H9 (cell line): ENCODE measurements around the gene GFI1B. TPM values are rescaled to one million over a fixed set of nuclear protein-coding genes. Genes with fewer than 3 reads are reported as not detected.

Source experiments
- DNase-seq: peaks from one replicate; pipeline ENCODE4 v3.0.0-alpha.2; 2017
- H2AFZ ChIP-seq: one replicate; pipeline ENCODE4 v1.6.1; 2013; ENCODE audit warnings: mild to moderate bottlenecking, low read length, control low read depth, moderate library complexity
- H2AK5ac ChIP-seq: 2 replicates; pipeline ENCODE4 v1.6.1; 2013; ENCODE audit warnings: low read length, control low read depth, mixed read lengths; ENCODE audit not compliant: insufficient read length
- H2BK120ac ChIP-seq: one replicate; pipeline ENCODE4 v1.6.1; 2013; ENCODE audit warnings: low read depth, mild to moderate bottlenecking, low read length, control low read depth, inconsistent platforms; ENCODE audit not compliant: poor library complexity, severe bottlenecking
- H2BK12ac ChIP-seq: 2 replicates; pipeline ENCODE4 v1.6.1; 2013; ENCODE audit warnings: low read length, control low read depth, mixed read lengths, low read depth; ENCODE audit not compliant: insufficient read length
- H2BK15ac ChIP-seq: 2 replicates; pipeline ENCODE4 v1.6.1; 2013; ENCODE audit warnings: low read depth, low read length, control low read depth
- H2BK20ac ChIP-seq: one replicate; pipeline ENCODE4 v1.6.1; 2013; ENCODE audit warnings: low read depth, mild to moderate bottlenecking, low read length, control low read depth, inconsistent platforms; ENCODE audit not compliant: poor library complexity, severe bottlenecking
- H2BK5ac ChIP-seq: 2 replicates; pipeline ENCODE4 v1.6.1; 2013; ENCODE audit warnings: low read length, control low read depth, mixed read lengths; ENCODE audit not compliant: insufficient read length
- H3K14ac ChIP-seq: 2 replicates; pipeline ENCODE4 v1.6.1; 2013; ENCODE audit warnings: low read length, control low read depth; ENCODE audit not compliant: insufficient read depth
- H3K18ac ChIP-seq: 2 replicates; pipeline ENCODE4 v1.6.1; 2013; ENCODE audit warnings: low read depth, mild to moderate bottlenecking, mixed read lengths, low read length, control low read depth; ENCODE audit not compliant: insufficient read length
- H3K23ac ChIP-seq: 2 replicates; pipeline ENCODE4 v1.6.1; 2013; ENCODE audit warnings: low read length, control low read depth, mixed read lengths, low read depth; ENCODE audit not compliant: insufficient read length
- H3K23me2 ChIP-seq: 2 replicates; pipeline ENCODE4 v1.6.1; 2013; ENCODE audit warnings: low read depth, mild to moderate bottlenecking, mixed read lengths, low read length, control low read depth; ENCODE audit not compliant: insufficient read length, poor library complexity, severe bottlenecking
- H3K27ac ChIP-seq: 2 replicates; pipeline ENCODE4 v1.5.1; 2013; ENCODE audit warnings: low read length, control low read depth, mixed read lengths, low read depth; ENCODE audit not compliant: insufficient read length
- H3K27me3 ChIP-seq: 2 replicates; pipeline ENCODE4 v1.6.1; 2013; ENCODE audit warnings: low read length, control low read depth, inconsistent platforms; ENCODE audit not compliant: insufficient read depth
- H3K4ac ChIP-seq: 2 replicates; pipeline ENCODE4 v1.6.1; 2013; ENCODE audit warnings: low read depth, mild to moderate bottlenecking, control low read depth, inconsistent platforms, low read length, moderate library complexity
- H3K4me1 ChIP-seq: 2 replicates; pipeline ENCODE4 v1.6.1; 2013; ENCODE audit warnings: low read length, control low read depth, inconsistent platforms; ENCODE audit not compliant: insufficient read depth
- H3K4me2 ChIP-seq: 2 replicates; pipeline ENCODE4 v1.6.1; 2013; ENCODE audit warnings: low read length, control low read depth, mixed read lengths; ENCODE audit not compliant: insufficient read length, insufficient read depth
- H3K56ac ChIP-seq: 2 replicates; pipeline ENCODE4 v1.6.1; 2013; ENCODE audit warnings: low read depth, mild to moderate bottlenecking, mixed read lengths, low read length, control low read depth; ENCODE audit not compliant: insufficient read length
- H3K79me1 ChIP-seq: 2 replicates; pipeline ENCODE4 v1.6.1; 2013; ENCODE audit warnings: low read depth, mild to moderate bottlenecking, moderate library complexity, low read length, control low read depth, inconsistent platforms; ENCODE audit not compliant: insufficient read depth, poor library complexity, severe bottlenecking
- H3K79me2 ChIP-seq: 2 replicates; pipeline ENCODE4 v1.6.1; 2013; ENCODE audit warnings: low read length, control low read depth, inconsistent platforms; ENCODE audit not compliant: insufficient read depth
- H3K9ac ChIP-seq: 2 replicates; pipeline ENCODE4 v1.6.1; 2013; ENCODE audit warnings: low read length, control low read depth, mixed read lengths; ENCODE audit not compliant: insufficient read length; ENCODE audit errors: extremely low read depth
- H3K9me3 ChIP-seq: one replicate; pipeline ENCODE4 v1.6.1; 2013; ENCODE audit warnings: low read depth, low read length, inconsistent platforms; ENCODE audit not compliant: control insufficient read depth
- H3T11ph ChIP-seq: one replicate; pipeline ENCODE4 v1.6.1; 2013; ENCODE audit warnings: mild to moderate bottlenecking, low read length, control low read depth, inconsistent platforms
- H4K20me1 ChIP-seq: one replicate; pipeline ENCODE4 v1.6.1; 2013; ENCODE audit not compliant: control insufficient read depth, insufficient read length, insufficient read depth
- H4K5ac ChIP-seq: 2 replicates; pipeline ENCODE4 v1.6.1; 2013; ENCODE audit warnings: low read depth, mild to moderate bottlenecking, mixed read lengths, low read length, control low read depth; ENCODE audit not compliant: insufficient read length
- H4K8ac ChIP-seq: replicated peaks from 2 replicates; pipeline ENCODE4 v1.6.1; 2013; ENCODE audit warnings: low read length, control low read depth, mixed read lengths, low read depth; ENCODE audit not compliant: insufficient read length
- H4K91ac ChIP-seq: 2 replicates; pipeline ENCODE4 v1.6.1; 2013; ENCODE audit warnings: low read depth, mild to moderate bottlenecking, moderate library complexity, mixed read lengths, low read length, control low read depth; ENCODE audit not compliant: insufficient read length
- H3K27ac Mint-ChIP-seq, 3 experiments: 2 replicates in 2 of 3; 3 replicates in 1 of 3; pipeline ENCODE4 v1.8.0; 2020 to 2021; ENCODE audit warnings: mixed read lengths in 3 of 3, mild to moderate bottlenecking in 1 of 3, moderate library complexity in 1 of 3
- H3K27me3 Mint-ChIP-seq: 2 replicates; pipeline ENCODE4 v1.8.0; 2021; ENCODE audit warnings: low read depth, mild to moderate bottlenecking, moderate library complexity, mixed read lengths
- H3K36me3 Mint-ChIP-seq, 3 experiments: 2 replicates in 2 of 3; 3 replicates in 1 of 3; pipeline ENCODE4 v1.8.0; 2020 to 2021; ENCODE audit warnings: low read depth in 3 of 3, mixed read lengths in 3 of 3; ENCODE audit not compliant: insufficient read depth in 1 of 3
- H3K4me1 Mint-ChIP-seq, 2 experiments: 2 replicates each; pipeline ENCODE4 v1.8.0; 2020; ENCODE audit warnings: mixed read lengths in 2 of 2
- H3K4me3 Mint-ChIP-seq, 2 experiments: 2 replicates in 1 of 2; 3 replicates in 1 of 2; pipeline ENCODE4 v1.8.0; 2020 to 2021; ENCODE audit warnings: mild to moderate bottlenecking in 2 of 2, mixed read lengths in 2 of 2, moderate library complexity in 1 of 2
- H3K9me3 Mint-ChIP-seq, 2 experiments: 2 replicates in 1 of 2; 3 replicates in 1 of 2; pipeline ENCODE4 v1.8.0; 2020; ENCODE audit warnings: mild to moderate bottlenecking in 2 of 2, mixed read lengths in 2 of 2, moderate library complexity in 1 of 2
- WGBS: extraction: QIAGEN DNeasy Blood & Tissue Kit; methylation state at CpG from one replicate; pipeline ENCODE4 v1.1.7; 2013; ENCODE audit warnings: missing lambda C conversion rate, low lambda C conversion rate, mixed read lengths; ENCODE audit not compliant: insufficient read length; ENCODE audit errors: extremely low coverage; 5-methylcytosine and 5-hydroxymethylcytosine counted together
- total RNA-seq: library from RNA; stranded (reverse); gene quantifications from 2 replicates; pipeline ENCODE4 v1.2.1, GENCODE V29; 2021
- TF ChIP-seq, protein P1 (sequence below): fragments of 200-600 bp; sonication (generic); conservative IDR thresholded peaks from 3 replicates; pipeline ENCODE4 v1.8.0; 2021; ENCODE audit warnings: antibody characterized with exemption, mild to moderate bottlenecking

The GFI1B gene
- total RNA-seq, 1 experiment from 2014 or later: not detected

DNA sequence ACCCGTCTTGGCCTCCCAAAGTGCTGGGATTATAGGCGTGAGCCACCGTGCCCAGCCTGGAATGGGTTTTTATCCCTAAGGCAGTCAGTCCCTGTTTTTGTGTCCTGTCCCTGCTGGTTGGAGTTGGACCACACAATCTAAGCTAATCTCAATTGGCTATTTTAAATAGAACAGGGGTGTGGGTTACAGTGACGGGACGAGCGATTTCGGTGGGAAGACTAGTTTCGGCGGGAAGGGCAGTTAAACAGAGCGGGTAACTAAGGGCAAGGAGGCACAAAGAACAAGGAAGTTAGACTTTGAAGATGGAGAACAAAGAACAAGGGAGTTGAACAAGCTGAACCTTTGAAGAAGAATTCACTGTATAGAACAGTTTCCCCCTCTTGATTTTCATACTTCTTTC, 53.7 kb downstream of the GFI1B start:
- TF ChIP-seq, protein P1, sequence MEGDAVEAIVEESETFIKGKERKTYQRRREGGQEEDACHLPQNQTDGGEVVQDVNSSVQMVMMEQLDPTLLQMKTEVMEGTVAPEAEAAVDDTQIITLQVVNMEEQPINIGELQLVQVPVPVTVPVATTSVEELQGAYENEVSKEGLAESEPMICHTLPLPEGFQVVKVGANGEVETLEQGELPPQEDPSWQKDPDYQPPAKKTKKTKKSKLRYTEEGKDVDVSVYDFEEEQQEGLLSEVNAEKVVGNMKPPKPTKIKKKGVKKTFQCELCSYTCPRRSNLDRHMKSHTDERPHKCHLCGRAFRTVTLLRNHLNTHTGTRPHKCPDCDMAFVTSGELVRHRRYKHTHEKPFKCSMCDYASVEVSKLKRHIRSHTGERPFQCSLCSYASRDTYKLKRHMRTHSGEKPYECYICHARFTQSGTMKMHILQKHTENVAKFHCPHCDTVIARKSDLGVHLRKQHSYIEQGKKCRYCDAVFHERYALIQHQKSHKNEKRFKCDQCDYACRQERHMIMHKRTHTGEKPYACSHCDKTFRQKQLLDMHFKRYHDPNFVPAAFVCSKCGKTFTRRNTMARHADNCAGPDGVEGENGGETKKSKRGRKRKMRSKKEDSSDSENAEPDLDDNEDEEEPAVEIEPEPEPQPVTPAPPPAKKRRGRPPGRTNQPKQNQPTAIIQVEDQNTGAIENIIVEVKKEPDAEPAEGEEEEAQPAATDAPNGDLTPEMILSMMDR: no peak
- peaks cover 25% of the 10 kb centered on the region; the same call in 1 of the 2 replicates for H3K79me2 ChIP-seq
- no peak overlapping the region for H2BK20ac ChIP-seq
- H3K27me3 ChIP-seq: no peaks in the 10 kb centered on the region
- no peak overlapping the region for H3K4ac ChIP-seq
- no peak overlapping the region for H3K18ac ChIP-seq
- no peak overlapping the region for H3T11ph ChIP-seq
- Mint-ChIP-seq H3K4me1 (peaks cover 17 to 18% of the 10 kb centered on the region in 2 experiments), H3K9me3 (peaks cover 2 to 6% of the 10 kb centered on the region in 2 experiments; a peak in 3 of 5 replicates), H3K36me3 (peaks cover 5 to 12% (median 8%) of the 10 kb centered on the region in 3 experiments; a peak in 5 of 7 replicates), H3K4me3 (peak overlapping the region; percentile 93 to 99), H3K27ac (no peak overlapping the region), H3K27me3 (peaks cover 3% of the 10 kb centered on the region)
- H4K20me1 ChIP-seq: no peaks in the 10 kb centered on the region
- H3K9ac ChIP-seq: no peak overlapping the region
- no peak overlapping the region for H3K56ac ChIP-seq
- no peak overlapping the region for H2AFZ ChIP-seq
- no peak overlapping the region for H2BK120ac ChIP-seq
- peaks cover 8% of the 10 kb centered on the region for H3K79me1 ChIP-seq
- no peak overlapping the region for H2BK12ac ChIP-seq
- no peak overlapping the region for H3K27ac ChIP-seq
- DNase-seq: no peak
- no peak overlapping the region for H4K91ac ChIP-seq
- H3K23ac ChIP-seq: no peak overlapping the region
- H2AK5ac ChIP-seq: no peak overlapping the region
- no peaks in the 10 kb centered on the region for H3K9me3 ChIP-seq
- H3K4me1 ChIP-seq: no peaks in the 10 kb centered on the region; the same call in 1 of the 2 replicates
- H3K23me2 ChIP-seq: peaks cover 4% of the 10 kb centered on the region
- peak overlapping the region; percentile 48 for H3K4me2 ChIP-seq
- no peak overlapping the region for H4K5ac ChIP-seq
- no peak overlapping the region for H3K14ac ChIP-seq
- no peak overlapping the region for H4K8ac ChIP-seq
- no peak overlapping the region for H2BK5ac ChIP-seq
- no peak overlapping the region for H2BK15ac ChIP-seq
- WGBS: no CpG with 5 or more reads among the region's 10 CpGs
